HG02571 (cell line): ENCODE measurements around the gene KCNJ4.

Experiments
- ATAC-seq: cut with Tn5 transposase; IDR thresholded peaks from one replicate; pipeline ENCODE4 v1.9.1; 2021; ENCODE audit warnings: mild to moderate bottlenecking, moderate library complexity; ENCODE audit not compliant: unreplicated experiment

The KCNJ4 gene

DNA sequence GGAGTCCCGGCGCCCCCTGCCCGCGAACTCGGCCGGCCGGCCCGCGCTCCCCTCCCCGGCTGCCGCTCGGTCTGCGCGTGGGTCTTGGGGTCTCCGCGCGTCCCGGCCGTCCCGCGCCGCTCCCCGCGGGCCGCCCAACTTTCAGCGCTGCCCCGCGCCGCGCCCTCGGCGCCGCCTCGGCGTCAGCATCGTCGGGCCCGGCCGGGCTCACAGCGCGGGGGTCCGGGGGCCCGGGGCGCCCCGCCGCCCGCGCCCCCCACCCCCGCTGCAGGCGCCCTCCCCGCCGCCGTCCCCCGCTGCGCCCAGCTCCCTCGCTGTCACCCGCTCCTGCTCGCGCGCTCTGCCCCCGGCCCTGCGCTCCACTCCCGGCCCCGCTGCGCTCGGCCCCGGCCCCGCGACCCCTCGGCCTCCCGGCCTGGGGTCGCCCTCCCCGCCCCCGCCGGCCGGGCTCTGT, at the start of gene KCNJ4:
Gene KCNJ4, minus strand, starts transcription at position 124 of the 454 bp plus-strand sequence. CDS start 27,067 bp downstream, outside the sequence.
- no peak for ATAC-seq

DNA sequence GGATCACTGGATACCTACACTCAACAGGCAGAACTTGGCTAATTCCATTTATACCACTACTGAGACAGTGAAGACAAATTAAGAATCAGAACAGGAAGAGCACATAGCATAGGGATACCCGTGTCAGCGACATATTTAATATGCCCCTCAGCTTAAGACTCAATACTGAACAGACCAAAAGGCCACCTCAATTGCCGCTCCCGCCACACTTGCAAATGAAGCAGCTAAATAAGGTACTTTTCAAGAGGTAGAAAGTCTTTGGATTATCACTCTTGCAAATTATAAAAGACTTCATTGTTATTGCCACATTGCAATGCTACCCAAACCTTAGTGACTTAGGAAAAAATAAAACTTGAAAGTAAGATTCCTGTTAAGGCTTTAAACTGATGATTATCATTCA, 48.0 kb upstream of the KCNJ4 start:
- ATAC-seq: no peak

DNA sequence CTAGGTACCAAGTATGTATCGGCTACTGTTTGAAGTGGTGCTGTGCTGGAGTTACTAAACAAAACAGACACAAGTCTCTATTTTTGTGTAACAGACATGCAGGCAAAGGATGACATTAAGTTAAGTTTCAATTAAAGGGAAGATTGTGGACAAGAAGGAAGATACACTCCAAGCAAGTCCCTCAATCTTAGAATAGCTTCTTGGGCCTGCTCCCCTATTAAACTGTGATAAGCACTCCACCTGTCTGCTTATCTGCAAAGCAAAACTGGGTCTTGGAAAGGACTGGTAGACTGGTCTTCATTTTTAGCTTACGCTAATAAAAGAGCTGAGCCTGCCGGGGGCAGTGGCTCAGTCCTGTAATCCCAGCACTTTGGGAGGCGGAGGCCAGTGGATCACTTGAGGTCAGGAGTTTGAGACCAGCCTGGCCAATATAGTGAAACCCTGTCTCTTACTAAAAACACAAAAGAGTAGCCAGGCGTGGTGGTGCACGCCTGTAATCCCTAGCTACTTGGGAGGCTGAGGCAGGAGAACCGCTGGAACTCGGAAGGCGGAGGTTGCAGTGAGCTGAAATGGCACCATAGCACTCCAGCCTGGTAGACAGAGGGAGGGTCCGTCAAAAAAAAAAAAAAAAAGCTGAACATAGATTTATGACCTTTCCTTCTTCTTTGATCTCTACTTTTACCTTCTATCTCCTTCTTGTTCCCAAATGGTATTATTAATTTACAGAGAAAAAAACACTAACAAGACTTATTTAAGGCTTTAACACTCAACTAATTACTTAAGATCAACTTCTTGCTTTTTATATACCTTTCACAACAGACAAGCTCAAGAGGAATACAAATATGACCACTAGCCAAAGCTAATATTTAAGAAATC, 47.0 kb upstream of the KCNJ4 start:
- no peak for ATAC-seq

DNA sequence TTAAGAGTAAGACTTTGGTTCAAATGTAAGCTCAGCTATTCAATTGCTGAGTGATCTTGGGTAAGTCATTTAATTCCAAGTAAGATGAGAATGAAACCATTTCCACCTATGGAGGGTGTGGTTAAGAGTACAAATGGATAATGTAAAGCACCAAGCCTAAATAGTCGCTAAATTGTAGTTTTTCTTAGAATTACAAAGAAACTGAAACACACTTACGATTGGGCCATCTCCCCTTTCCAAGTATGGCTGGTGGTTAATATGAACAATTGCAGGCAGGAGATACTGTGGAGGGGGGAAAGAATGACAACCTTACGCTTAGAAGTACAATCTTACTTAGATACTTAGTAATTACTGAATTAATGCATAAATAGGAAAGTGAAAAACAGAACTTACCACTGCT, 42.9 kb upstream of the KCNJ4 start:
- no peak for ATAC-seq

DNA sequence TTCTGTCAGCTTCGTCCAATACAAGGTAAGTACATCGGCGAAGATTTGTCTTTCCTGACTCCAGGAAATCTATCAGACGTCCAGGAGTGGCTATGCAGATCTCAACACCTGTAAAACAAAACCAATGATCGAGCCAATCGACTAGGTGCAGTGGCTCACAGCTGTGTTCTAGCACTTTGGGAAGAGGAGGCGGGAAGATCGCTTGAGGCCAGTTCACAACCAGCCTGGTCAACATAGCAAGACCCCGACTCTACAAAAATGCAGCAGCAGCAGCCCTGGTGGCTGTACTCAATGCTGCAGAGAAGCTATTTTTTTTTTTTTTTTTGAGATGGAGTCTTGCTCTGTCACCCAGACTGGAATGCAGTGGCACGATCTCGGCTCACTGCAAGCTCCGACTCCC, 39.9 kb upstream of the KCNJ4 start:
- ATAC-seq: no peak

DNA sequence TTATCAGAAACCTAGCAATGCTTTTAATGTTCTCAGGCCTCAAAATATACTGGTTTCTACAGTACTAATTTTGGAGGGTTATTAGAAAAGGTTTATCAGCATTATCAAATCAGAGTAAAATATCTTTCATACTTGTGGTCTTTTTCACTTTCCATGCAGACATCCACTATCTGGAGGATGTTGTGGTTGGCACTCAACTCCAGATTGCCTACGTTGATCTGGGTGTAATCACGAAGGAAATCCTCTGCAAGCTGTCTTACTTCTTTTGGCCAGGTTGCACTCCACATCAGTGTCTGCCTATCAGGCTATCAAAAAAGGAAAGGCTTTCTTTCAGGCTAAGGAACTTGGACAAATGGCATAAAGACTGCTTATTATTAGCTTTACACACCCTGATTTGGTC, 39.5 kb upstream of the KCNJ4 start:
- ATAC-seq: no peak

DNA sequence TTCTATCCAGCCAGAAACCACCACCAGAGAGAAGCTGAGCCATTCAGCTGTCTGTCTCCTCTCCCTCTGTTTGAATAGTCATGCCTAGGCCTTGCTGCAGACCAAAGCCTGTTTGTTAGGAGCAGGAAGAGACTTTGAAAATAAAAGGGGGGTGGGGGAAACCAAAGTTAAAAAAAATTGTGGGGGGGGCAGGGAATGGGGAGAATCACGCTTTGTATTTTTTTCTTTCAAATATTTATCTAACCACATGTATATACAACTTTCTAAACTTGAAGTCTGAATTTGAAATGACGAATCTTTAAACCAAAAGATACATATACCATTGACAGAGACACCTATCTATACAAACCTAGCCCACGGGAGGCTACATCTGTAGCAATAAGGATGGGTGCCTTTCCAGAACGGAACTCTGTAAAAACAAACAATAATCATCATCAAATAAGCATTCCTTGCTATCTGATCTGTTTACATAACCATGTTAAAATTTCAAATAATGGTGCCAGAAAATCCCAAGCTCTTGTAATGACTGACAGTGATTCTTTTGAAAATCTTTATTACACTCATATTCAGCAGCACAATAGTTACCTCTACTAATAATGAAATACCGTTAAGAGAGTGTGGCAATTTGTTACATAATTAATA, 36.8 kb upstream of the KCNJ4 start:
- no peak for ATAC-seq

DNA sequence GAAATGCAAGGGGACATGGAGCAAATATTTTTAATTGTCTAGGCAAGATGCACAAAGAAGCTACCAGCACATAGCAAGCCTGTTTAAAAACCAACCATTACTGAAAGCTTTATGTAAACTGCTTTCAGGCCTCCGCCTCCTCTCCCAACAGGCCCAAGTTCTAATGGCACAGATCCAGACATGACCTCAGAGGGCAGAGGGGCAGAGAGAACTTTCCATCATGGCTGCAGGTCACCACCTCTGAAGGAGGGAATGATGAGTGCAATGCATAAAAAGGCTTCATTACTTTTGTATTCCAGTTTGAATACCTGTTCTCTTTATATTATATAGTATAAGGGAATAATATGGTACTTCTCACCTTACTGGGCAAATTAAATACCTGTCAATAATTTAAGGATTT, 35.9 kb upstream of the KCNJ4 start:
- no peak for ATAC-seq

DNA sequence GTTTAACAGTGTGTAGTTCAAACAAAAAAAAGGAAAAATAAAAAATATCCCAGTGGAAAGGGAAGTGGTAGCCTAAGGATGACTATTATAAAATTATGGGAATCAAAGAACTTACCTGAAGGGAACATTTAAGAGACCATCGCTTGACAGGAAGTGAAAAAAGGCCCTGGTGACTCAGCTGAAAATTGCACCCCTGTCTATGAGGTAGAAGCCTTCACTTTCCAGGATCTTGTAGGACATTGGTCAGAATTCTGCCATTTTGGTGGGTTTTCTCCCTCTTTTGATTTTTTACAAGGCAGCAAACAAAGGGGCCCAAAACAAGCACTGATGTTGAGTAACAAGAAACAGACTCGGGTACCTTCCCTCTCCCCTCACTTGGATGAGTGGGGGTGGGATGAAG, 35.5 kb upstream of the KCNJ4 start:
- ATAC-seq: no peak

DNA sequence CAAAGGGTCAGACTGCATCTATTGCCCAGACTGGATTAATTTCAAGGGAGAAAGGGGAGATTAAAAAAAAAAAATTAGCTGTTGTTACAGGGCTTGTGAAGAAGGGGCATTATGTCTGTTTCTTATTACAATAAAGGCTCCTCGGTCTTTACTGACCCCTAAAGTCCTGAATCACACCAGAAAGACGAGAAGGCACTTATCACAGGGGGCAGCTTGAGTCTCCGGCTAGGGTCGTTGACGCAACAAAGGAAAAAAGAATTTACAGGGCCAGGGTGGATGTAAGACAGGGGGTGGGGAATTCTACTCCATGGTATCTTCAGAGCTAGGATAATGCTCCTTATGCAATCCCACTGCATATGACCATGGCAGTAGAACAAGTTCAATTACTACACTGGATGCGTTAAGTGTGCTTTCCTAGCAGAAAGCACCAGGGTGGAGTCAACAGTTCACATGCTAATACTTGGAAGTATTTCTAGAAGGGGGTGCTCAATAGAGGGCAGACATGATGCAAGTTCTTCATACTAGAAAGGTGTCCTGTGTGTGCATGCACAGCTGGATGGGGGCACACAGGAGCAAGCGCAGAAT, 34.7 kb upstream of the KCNJ4 start:
- ATAC-seq: no peak

DNA sequence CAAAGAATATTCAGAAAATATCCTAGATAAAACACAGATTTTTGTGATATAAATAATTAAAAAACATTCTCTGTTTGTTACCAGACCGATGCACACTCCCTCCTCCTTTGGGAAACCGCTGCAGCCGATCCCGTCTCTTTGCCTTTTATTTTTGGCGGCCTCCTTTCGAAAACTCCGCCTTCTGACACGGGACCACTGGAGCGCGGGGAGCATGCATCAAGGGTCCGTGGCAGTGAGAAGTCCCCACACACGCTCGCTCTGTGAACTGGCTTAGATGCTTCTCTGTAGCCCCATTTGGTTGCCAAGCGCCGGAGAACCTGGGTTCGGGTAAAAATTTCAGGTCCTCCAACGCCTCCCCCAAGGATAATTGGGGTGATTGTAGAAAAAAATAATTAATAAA, 34.1 kb upstream of the KCNJ4 start:
- no peak for ATAC-seq

DNA sequence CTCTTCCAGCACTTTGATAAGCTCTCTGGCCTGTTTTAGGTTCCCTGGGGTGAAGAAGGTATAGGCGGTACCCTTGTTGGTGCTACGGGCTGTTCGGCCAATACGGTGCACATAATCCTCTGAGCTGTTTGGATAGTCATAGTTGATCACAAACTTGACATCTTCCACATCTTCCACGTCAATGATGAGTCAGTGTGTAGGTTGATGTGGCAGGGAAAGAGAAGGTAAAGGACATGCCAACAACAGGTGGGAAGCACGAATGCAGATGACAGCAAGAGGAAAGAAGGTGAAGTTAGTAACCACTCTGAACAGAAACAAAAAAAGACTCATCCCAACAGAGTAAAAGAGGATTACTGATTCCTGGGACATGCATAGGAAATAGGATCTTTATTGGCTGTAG, 32.9 kb upstream of the KCNJ4 start:
- no peak for ATAC-seq

DNA sequence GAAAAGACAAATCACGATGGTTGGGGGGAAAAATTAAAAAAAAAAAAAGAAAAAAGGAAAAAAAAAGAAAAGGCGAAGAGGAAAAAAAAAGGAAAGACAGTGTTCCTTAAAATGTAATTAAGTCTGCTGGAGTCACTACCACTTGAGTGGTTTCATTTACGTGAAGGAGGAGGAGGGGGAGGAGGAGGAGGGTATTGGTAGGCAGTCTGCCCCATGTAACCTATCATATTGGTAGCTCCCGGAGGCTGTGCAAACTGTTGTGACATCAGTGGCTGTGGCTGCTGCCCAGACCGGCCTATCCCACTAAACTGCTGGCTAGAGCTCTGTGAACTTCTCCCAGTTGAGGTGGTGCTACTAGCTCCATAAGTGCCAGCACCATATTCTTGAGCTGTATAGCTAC, 30.8 kb upstream of the KCNJ4 start:
- ATAC-seq: no peak

DNA sequence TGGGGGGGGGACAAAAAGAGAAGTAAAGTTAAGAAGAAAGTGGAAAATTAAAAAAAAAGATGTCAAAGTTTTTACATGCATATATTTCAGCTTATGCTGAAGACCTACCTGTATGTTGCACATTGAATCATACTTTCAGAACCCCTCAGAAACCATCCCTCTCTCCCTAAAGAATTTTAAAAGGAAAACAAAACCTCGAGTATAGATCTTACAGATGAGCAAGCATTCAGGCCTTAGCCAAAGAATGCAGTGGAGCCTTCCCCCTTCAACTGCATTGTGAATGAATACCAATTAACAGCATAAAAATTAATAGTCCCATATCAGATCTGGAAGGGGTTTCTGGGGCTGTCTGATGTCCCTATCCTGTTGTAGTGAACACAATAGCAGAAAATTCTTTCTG, 29.2 kb upstream of the KCNJ4 start:
- no peak for ATAC-seq

DNA sequence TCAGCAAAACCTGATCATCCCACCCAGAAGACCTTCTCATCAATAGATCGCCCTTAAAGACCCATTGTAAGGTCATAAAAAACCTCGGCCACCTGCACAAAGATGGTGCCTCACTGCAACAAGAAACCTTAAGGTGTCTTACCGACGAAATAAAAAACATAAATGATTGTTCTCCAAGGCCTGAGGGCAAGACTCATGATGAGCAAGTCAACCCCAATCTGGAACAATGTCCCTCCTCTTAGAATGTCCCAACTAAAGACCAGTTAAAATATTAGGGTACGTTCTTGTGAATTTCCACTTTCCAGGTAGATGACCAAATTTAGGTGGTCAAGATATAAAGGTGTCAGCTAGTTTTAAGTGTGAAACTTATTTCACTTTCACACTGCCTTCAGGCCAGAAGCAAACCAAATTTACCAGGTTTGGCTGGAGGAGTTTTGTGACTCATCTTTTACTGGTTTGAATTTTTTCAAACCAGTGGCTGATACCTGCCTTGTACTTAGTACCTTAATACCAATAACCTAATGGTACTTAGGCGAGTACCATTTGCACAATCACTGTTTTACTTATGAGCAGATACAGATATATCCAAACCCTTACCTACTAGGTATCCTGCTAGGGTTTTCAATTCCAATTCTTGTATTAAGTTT, 27.8 kb upstream of the KCNJ4 start:
- ATAC-seq: no peak

DNA sequence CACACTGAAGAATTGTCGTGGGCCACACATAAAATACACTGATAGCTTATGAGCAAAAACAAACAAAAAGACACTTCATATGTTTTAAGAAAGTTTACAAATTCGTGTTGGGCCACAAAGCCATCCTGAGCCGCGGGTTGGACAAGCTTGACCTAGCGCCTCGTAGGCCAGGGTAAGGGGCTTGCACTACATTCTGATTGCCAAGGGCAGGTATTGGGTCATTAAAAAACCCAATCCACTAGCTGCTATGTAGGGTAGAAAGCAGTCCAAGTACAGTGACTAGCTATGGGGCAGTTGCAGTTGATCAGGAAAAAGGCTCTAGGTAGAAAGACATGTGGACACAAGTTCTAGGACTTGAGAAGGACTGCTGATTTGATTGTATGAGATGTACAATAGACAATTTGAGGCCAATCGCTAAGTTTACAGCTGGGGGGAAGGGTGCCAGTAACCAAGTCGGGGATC, 26.9 kb upstream of the KCNJ4 start:
- no peak for ATAC-seq

DNA sequence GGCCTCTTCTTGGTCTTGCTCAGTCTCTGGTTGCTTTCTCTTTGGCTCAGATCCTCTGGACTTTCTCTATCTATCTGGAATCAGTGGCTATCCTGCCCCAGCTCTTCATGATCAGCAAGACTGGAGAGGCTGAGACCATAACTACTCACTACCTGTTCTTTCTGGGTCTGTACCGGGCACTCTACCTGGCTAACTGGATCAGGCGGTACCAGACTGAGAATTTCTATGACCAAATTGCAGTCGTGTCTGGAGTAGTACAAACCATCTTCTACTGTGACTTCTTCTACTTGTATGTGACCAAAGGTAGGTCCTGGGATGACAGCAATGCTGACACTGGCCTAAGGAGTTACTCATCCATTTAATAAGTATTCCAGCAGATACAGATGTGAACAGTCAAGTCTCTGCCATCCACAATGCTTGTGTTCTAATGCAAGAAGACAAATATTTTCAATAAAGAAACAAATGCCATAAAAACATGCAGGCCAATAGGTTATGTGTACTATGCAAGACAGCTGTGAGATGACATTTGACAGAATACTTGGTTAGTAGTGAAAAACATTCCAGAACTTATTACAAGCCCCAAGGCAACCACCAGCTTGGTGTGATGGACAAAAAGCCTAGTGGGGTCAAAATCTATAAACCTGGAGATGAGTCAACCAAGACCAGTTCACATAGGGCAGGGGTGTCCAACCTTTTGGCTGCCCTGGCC, 26.3 kb upstream of the KCNJ4 start:
- ATAC-seq: no peak

DNA sequence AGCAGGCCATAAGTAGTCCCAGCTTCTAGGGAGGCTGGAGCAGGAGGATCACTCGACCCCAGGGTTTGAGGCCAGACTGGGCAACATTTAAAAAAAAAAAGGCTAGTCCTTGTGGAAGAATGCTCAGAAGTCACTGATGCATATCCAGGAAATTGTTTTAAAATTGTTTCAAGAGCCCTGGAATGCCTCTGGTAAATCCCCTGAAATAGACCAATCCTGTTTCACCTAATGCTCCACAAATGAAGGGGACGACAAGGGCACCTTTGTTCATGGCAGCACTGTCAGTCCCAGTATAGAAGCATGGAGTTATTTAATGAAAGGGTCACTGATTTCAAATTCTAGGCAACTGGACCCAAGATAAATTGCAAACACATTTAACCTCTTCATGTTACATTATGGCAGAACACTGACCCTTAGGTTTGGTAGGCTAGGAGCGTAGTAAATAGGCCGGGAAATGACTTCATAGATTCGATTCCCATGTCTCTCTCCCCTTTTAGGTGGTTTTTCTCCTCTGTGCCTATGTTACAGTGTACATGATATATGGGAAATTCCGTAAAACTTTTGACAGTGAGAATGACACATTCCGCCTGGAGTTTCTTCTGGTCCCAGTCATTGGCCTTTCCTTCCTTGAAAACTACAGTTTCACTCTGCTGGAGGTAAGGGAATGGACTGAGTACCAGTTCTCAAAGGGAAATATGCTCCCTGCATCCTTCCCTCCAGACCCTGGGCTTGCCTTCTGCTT, 24.3 kb upstream of the KCNJ4 start:
- ATAC-seq: no peak

DNA sequence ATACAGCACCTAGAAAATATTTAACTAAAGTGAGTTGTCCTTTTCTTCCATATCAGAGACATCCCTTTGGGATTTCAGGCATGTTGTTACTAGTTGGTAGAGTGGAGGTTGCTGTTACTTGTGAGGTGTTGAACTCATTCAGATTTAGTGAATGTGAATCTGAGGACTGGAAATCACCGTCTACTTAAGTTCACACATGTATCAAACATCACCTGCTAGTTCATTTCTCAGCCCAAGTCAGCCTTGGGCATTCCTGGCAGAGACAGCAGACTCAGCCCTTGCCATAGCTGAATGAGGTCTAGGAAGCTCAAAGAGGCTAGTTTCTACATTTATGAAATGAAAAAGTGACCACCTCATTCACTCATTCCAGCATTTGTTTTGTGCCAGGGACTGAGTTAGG, 22.6 kb upstream of the KCNJ4 start:
- no peak for ATAC-seq

DNA sequence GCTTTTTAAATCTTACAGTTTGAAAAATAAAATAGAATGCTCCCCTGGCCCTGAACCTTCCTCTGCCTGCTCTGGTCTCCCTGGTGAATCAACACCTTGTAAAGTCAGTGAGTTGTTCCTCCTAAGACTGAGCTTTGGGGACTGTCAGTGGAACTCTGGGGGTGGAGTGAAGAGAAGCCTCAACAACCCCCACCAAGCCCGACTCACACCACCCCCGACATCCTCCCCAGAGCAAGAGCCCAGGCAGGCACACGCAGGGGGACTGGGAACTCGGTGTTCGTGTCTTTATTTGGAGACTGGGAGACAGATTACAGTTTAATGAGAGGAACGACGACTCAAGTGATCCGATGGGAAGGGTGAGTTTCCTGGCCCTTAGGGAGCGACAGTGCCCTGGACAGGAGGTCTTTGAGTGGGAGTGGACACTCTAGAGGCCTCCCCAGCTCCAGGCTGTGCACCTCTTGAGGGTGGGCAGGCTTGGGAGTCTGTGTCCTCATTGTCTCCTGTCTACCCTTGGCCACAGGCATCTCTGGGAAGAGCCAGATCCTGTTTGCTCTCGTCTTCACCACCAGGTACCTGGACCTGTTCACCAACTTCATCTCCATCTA, 19.1 kb upstream of the KCNJ4 start:
- ATAC-seq: no peak
